Sigmoid colon (tissue), 4 donors: Measurements from ENCODE around the gene GIPR.

Source experiments
- CTCF ChIP-seq, 4 experiments: fragments of 450-650 bp in 3 of 4; fragments of 200-600 bp in 1 of 4; IDR thresholded peaks; one replicate each; pipeline ENCODE4 v1.5.1; 2016 to 2019; ENCODE audit warnings: antibody characterized with exemption in 4 of 4, mild to moderate bottlenecking in 3 of 4, moderate library complexity in 2 of 4
- POLR2A ChIP-seq, 2 donors: fragments of 450-650 bp; IDR thresholded peaks; one replicate each; pipeline ENCODE4 v1.6.1; 2016; ENCODE audit warnings: antibody characterized with exemption in 2 of 2, mild to moderate bottlenecking in 2 of 2, moderate library complexity in 2 of 2
- POLR2AphosphoS5 ChIP-seq, 4 donors: sonication (generic); formaldehyde crosslinking; IDR thresholded peaks; one replicate each; pipeline ENCODE4 v1.6.1; 2017; ENCODE audit warnings: antibody characterized with exemption in 4 of 4

DNA sequence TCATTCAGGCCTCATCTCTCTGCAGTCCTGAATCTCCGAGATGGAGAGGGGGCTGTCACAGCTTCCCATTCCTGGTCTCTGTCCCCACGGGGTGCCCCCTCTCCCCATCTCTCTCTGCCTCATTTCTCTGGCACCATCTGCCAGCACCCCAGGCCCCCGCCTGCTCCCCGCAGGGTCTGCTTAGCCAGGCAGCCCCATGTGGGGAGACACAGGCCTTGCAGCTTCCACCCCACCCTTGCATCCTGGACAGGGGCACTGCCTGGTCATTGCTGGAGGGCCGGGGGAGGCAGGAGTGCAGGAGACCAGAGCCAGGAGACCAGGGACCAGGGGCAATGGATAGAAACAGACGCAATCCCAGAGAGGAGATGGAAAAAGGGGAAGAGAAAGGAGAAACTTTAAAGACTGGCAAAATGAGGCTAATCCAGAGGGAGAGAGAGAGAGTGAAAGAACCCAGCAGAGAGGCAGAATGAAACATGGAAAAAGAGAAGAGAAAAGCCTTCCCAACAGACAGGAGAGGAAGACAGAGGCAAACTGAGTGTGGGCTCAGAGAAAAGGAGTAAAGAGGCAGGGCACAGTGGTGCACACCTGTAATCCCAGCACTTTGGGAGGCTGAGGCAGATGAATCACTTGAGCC, 8.8 kb upstream of the GIPR start:
- no peak for TF ChIP-seq CTCF (IDR thresholded peaks at IDR 0.05)
- no peak for TF ChIP-seq POLR2A (IDR thresholded peaks at IDR 0.05)
- no peak for TF ChIP-seq POLR2AphosphoS5 (IDR thresholded peaks at IDR 0.05)
